ENCODE measurements around the gene DOCK3. TPM values are rescaled to one million over a fixed set of nuclear protein-coding genes. Genes with fewer than 3 reads are reported as not detected.

DOCK3 gene
- total RNA-seq, 1 experiment from 2014 or later: 5.6 TPM

DNA sequence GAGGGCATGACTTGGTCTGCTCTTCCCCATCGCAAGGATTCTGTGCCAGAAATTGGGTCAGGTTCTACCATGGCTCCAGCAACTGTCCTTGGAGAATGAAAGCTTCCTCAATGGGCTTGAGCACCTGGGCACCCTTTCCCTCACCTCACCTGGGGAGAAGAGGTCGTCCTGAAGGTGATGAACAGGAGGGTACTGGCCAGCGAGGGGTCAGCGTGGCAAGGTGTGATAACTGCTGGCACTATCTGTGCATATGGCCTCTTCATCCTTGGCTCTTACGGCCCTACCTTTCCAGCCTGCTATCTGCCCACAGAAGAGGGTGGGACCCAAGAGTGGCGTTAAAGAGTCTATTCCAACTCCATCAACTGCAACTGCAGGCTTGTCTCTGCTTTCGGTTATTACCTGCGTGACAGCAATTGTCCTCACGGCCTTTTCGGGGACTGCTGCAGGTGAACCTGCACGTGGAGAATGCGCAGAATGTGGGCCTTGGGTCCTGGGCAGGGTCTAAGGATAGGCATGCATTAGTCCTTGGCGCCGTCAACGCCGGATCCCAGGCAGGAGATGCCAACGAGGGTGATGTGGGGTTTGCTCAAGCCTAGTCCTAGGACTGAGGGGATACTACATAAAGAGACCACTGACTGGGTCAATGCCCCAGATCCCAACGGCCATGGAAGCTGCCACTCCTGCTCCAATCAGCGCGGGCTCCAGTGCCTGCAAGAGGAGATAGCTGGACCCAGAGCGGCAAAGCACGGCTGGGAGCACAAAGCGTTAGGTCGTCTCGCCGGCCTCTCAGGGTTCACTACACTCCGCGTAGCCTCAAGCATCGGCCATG lies 715.7 kb downstream of the DOCK3 start (continued):
- TF ChIP-seq KAT7 (CRISPR knock-in tag; IDR thresholded peaks at IDR 0.05; ENCODE audit: borderline replicate concordance) (0 out of 2 replicates have a peak, but pooled peaks have one; percentile 18), TCF7 (CRISPR knock-in tag; IDR thresholded peaks at IDR 0.05; ENCODE audit: low read depth) (no peak), CBFB (CRISPR knock-in tag; IDR thresholded peaks at IDR 0.05; ENCODE audit: low read depth) (no peak), FOXJ3 (CRISPR knock-in tag; IDR thresholded peaks at IDR 0.05; ENCODE audit: borderline replicate concordance) (no peak), CREM (CRISPR knock-in tag; IDR thresholded peaks at IDR 0.05) (no peak), TEAD4 (CRISPR knock-in tag; IDR thresholded peaks at IDR 0.05) (no peak), ZNF423 (CRISPR knock-in tag; IDR thresholded peaks at IDR 0.05) (no peak), ZNF263 (CRISPR knock-in tag; IDR thresholded peaks at IDR 0.05; ENCODE audit: low read depth) (no peak)

GRCh38 chr3:51391075-51391565 lies 716.4 kb downstream of the DOCK3 start, which contains the start of gene RBM15B:
RBM15B (plus strand) TSS chr3:51391285; CDS start chr3:51391400, 115 bp downstream.
- peak; percentile 86 for ATAC-seq
- ChIA-PET CTCF (interaction anchor here (0.9 to 3.0 kb wide), 8 partner anchors 12 to 779 kb away, joined by 3 to 15 read pairs (median 5); partner anchors contain the start of genes CISH and DCAF1), POLR2A (no interaction called here)
- peaks cover 54% of the 10 kb centered on the region for H3K4me1 Mint-ChIP-seq
- H3K4me3 Mint-ChIP-seq: peak within 1 kb of the TSS; percentile 76
- peak within 1 kb of the TSS; percentile 86 for H3K27ac Mint-ChIP-seq
- peaks cover 71% of the 10 kb centered on the region for H3K36me3 Mint-ChIP-seq
- no peaks in the 10 kb centered on the region for H3K9me3 Mint-ChIP-seq
- peak; percentile 98 for DNase-seq (ENCODE audit: low spot score)
- H3K27me3 Mint-ChIP-seq (ENCODE audit: low read depth): no peaks in the 10 kb centered on the region
- no peak for TF ChIP-seq GTF2I (CRISPR knock-in tag; conservative IDR thresholded peaks at IDR 0.05)
- no peak for TF ChIP-seq OVOL2 (CRISPR knock-in tag; IDR thresholded peaks at IDR 0.05; ENCODE audit: borderline replicate concordance)
- no peak for TF ChIP-seq HMGA2 (CRISPR knock-in tag; IDR thresholded peaks at IDR 0.05)
- no peak for TF ChIP-seq ZNF396 (CRISPR knock-in tag; IDR thresholded peaks at IDR 0.05; ENCODE audit: borderline replicate concordance)
- TF ChIP-seq JUN (CRISPR knock-in tag; IDR thresholded peaks at IDR 0.05): no peak
- TF ChIP-seq, protein P1, sequence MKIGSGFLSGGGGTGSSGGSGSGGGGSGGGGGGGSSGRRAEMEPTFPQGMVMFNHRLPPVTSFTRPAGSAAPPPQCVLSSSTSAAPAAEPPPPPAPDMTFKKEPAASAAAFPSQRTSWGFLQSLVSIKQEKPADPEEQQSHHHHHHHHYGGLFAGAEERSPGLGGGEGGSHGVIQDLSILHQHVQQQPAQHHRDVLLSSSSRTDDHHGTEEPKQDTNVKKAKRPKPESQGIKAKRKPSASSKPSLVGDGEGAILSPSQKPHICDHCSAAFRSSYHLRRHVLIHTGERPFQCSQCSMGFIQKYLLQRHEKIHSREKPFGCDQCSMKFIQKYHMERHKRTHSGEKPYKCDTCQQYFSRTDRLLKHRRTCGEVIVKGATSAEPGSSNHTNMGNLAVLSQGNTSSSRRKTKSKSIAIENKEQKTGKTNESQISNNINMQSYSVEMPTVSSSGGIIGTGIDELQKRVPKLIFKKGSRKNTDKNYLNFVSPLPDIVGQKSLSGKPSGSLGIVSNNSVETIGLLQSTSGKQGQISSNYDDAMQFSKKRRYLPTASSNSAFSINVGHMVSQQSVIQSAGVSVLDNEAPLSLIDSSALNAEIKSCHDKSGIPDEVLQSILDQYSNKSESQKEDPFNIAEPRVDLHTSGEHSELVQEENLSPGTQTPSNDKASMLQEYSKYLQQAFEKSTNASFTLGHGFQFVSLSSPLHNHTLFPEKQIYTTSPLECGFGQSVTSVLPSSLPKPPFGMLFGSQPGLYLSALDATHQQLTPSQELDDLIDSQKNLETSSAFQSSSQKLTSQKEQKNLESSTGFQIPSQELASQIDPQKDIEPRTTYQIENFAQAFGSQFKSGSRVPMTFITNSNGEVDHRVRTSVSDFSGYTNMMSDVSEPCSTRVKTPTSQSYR (CRISPR knock-in tag; IDR thresholded peaks at IDR 0.05): no peak
- TF ChIP-seq TCF7 (CRISPR knock-in tag; IDR thresholded peaks at IDR 0.05; ENCODE audit: low read depth): no peak
- TF ChIP-seq ARID4B (CRISPR knock-in tag; IDR thresholded peaks at IDR 0.05; ENCODE audit: borderline replicate concordance): no peak
- TF ChIP-seq FOXK1 (CRISPR knock-in tag; IDR thresholded peaks at IDR 0.05): peak; percentile 90
- TF ChIP-seq, protein P2, sequence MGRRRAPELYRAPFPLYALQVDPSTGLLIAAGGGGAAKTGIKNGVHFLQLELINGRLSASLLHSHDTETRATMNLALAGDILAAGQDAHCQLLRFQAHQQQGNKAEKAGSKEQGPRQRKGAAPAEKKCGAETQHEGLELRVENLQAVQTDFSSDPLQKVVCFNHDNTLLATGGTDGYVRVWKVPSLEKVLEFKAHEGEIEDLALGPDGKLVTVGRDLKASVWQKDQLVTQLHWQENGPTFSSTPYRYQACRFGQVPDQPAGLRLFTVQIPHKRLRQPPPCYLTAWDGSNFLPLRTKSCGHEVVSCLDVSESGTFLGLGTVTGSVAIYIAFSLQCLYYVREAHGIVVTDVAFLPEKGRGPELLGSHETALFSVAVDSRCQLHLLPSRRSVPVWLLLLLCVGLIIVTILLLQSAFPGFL (CRISPR knock-in tag; IDR thresholded peaks at IDR 0.05; ENCODE audit: borderline replicate concordance): no peak
- TF ChIP-seq PRDM15 (CRISPR knock-in tag; IDR thresholded peaks at IDR 0.05): no peak
- TF ChIP-seq MYBL2 (CRISPR knock-in tag; IDR thresholded peaks at IDR 0.05): peak; percentile 23; the same call in 1 of the 2 replicates
- peak; percentile 62; the same call in 1 of the 2 replicates for TF ChIP-seq FOXP4 (CRISPR knock-in tag; IDR thresholded peaks at IDR 0.05)

Measured in WTC11 (cell line).